Amygdala (tissue), 56 donors: ENCODE results near the gene CYYR1.

ENCODE experiments used
- DNase-seq, 56 donors: peaks; one replicate each; lab custom pipeline; 2025; lab: John Stamatoyannopoulos, UW

The CYYR1 gene

DNA sequence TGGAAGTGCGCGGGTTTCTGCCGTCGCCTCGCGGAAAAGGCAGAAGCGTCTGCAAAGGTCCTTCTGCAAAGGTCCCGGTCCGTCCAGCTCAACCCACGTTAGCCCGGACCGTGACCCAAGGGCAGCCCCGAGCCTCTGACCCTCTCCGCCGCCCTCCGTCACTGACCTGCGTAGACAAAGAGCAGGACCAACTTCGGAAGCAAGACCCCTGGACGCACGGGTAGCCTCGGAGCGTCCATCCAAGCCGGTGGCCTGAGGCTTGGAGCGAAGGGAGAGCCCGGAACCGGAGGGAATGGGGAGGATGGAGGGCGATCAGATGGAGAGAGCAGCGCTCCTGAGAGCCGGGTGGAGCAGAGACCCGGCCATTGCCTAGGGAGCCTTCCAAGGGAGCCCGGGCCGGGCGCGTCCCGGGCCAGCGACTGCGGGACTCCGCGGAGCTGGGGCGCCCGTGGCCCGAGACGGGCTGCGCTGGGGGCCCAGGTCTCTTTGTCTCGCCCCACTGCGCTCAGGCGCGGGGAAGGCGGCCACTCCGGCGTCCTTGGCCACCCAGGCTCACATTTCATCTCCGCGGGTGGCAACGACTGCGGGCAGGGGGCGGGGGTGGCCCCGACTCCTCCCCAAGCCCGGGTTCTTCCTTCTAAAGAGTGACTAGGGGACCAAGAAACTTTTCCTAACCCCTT is at the start of gene CYYR1:
Gene CYYR1 (minus strand): TSS at position 585 of the 680 bp plus-strand sequence. CDS start 346 bp downstream, at position 239.
- DNase-seq = no peak

DNA sequence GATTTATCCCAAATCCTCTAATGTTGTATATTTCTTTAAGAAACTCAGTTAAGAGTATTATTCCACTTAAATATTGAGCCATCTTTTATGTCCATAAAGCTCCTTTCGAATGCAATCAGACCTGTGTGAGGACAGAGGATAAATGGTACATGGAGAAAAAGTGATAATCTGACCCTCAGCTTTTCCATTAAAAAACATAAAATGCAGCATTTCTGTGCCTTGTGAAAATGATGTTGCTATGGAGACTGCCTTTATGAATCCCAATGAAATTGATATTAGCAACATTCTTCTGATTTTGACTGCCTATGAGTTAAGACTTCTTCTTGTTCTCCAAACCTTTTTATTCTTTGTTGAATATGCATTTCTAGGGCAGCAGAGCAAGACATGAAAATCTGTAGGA is 44.1 kb upstream of the CYYR1 start:
- no peak for DNase-seq

DNA sequence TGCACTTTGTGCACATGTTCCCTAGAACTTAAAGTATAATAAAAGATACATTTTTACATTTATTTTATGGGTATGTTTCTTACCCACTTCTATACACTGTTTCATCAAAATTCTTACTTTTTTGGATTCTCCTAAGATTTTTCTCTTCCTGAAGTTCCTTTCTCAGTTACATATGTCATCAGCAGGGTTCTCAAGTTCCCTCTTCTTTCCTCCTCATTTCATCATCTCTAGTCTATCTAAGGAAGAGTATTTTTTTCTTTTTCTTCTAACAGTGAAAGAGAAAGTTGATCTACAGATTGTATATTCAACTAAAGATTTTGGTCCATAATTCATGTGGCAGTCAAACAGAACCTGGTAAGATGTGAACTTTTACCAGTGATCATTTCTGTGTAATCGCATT is 41.2 kb upstream of the CYYR1 start:
- no peak for DNase-seq

DNA sequence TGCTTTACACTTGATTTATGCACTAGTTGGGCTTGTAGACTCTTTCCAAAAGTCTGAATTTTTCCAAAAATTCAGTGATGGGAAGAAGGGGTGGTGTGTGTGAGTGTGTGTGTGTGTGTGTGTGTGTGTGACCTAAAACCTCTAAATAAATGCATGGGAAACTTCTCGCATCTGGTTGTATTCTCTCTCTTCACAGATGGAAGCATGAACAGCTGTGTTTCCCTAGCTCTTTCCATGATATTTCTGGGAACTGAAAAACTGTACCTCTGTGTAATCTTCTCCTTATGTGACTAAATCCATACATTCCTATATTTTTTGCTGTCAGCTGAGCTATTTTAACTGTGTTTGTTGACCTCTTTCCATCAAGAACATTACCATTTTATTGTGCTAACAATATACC is 26.2 kb upstream of the CYYR1 start:
- no peak for DNase-seq

DNA sequence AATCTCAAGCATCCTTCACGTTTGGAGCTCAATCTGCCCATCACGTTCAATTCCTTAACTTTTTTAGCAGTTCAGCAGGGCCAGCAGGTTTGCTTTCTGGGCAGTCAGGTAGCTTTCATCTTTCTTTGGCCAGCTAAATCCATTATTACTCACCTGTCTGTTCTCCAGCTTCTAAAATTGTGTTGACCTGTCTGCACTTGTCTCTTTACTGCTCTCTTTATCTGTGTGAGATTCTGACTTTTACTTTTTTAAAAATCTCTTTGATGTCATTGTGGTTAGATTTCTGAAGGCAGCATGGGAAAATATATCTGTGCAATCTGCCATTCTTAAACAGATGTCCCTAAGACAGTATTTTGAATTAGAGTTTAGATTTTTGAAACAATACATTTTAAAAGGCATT is 24.9 kb upstream of the CYYR1 start:
- DNase-seq = no peak

DNA sequence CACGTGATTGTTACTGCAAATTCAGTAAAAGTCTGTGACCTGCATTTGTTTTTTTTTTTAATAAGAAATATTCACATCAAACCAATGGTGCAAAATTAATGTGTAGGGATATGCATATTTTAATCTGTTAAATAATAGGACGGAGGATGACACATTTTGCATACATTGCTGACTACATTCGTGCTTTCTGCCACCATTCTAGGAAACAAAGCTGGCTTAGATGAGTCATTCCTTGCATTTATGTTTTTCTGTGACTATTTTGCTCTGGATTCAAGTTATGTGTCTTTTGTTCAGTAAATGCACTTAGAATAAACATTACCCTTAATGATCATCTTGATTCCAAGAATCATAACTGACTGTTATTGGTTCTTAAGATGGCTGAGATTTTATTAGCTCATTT is 23.9 kb upstream of the CYYR1 start:
- no peak for DNase-seq

DNA sequence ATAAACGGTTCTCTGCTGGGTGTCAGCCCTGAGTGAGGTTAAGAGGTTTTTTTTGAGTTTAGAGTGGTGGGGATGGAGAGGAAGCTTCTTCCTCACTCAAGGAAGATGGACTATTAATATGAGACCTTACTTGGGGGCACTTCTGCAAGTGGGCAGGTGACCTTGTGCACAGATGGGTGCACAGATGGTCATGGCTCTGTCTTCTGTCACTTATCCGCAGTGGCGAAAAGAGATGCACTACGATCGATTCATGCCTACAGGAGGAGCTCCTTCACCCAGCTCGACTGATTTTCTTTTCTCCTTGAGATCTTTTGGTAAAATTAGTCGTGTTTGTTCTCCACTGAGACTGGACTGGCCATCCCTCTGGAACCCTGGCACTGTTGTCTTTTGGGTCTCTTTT is 22.9 kb upstream of the CYYR1 start:
- DNase-seq = no peak

DNA sequence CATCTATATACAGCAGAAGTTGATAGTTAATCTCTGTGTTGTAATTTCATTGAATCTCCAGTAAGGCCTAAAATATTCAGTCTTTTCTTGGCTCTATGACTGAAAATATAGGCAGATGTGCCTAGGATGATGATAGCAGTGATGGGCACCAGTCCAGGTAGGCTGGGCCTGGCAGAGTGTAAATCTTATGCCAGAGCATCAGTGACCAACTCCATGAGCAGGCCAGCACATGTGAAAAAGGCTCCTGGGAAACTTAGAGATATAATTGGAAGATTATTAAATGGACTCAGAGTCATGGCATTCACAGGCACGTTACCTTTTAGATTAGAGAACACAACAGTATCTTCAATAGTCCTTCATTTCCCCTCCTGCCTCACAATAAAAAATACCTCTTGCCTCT is 20.7 kb upstream of the CYYR1 start:
- DNase-seq = no peak

DNA sequence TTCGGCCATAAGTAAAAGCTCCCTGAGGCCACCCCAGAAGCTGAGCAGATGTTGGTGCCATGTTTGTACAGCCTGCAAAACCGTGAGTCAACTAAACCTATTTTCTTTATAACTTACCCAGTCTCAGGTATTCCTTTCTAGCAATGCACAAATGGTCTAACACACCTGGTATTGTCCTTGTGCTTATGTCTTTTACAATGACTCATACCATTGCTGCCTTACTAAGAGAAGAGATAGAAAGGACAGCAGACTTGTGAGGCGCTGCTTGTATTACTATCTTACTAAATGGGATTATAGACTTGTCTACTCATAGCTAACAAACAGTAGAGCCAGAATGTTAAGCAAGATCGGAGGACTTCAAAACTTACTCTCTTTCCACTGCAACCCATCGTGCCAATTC is 18.5 kb upstream of the CYYR1 start:
- no peak for DNase-seq

DNA sequence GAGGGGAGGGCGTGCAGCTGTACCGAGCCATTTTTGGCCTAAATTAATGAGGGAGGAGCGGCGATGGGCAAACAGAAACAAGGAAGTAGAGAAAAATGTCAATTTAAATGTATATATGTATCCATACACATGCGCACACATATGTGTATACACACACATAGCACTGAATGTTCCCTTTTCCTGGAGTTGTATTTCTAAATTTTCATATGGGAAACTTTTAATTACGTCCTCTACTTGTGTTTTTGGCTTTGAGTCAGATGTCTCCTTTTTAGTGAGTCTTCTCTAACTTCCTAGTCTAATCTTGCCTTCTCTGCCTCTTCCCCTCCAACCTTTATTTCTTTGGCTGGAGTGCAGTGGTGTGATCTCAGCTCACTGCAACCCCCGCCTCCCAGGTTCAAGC is 15.4 kb upstream of the CYYR1 start:
- no peak for DNase-seq

DNA sequence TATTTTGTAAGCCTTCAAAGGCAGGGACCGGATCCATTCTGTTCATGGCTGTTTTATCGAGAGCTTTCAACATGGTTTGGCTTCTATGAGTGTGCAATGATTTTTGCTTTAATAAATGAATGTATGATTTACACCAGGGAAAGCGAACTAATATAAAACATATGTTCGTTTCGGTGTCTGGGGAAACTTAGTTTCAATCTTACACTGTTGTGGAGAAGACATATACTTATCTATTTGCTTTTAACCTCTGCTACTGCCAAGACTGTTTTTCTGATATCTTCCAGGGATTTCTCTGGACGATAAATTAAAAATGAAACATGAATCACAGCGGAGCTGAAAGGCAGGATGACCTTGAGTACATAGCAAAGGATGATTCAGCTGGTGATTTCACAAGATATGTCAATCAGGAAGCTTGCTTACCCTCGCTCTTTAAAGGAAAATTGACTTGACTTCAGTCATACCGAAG is 14.7 kb upstream of the CYYR1 start:
- no peak for DNase-seq

DNA sequence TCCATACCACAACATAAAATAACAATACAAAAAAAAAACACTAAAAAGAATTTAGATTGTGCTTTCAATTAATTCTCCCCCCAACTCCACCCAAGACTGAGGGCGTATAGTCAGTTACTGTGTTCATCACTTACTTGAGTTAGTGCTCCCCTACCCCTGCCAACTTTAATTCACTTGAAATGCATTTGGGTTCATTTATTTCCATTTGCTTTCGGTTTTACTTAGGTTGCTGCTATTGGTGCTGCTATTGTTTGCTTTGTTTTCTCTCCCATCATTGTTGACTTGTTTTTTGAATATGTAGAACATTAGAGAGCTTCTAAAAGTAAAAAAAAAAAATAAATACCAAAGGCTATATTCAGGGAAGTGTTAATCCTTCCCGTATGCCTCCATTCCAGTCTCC is 10.7 kb upstream of the CYYR1 start:
- no peak for DNase-seq

DNA sequence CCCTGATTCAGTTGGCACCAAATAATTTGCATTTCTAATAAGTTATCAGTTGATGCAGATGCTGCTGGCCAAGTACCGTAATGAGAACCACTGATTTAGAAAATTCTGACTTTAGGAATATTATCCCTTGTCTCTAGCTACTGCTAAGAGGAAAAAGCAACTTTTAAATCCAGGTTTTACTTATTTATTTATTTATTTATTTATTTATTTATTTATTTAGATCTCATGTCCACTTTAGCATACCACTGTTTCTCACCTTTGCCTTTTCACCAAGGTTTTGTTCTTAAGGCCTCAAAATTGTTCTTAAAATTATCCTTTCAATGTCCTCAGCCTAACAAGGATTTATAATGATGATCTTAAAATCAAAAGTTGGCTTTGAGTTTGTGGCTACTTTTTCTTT is 8.7 kb upstream of the CYYR1 start:
- no peak for DNase-seq

DNA sequence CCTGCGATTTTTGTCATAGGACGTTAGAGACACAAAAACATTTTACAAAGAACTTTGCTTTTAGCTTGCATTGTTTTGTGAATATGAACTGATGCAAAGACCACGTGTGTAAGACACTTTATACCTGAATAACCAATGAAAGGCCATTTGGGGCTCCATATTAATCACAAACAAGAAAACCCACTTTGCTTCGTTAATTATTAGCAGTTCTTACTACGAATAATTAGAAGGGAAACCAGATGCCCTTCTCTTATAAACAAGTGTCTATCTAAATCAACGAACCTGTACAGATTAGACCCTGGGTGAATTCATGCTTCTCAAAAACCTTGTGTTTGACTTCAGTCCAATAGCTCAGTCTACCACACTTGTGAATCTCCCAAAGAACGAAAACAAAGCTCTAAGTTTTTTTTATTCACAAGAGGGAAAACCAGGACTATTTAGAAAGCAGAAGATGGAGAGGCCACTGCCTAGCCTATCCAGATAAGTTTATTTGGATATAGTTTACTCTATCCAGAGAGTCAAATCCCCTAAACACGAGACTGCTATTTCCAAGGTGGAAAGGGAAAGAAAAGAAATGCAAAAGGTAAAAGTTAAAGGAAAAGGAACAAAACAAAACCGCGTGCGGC is 897 bp downstream of the CYYR1 start:
- DNase-seq = no peak

DNA sequence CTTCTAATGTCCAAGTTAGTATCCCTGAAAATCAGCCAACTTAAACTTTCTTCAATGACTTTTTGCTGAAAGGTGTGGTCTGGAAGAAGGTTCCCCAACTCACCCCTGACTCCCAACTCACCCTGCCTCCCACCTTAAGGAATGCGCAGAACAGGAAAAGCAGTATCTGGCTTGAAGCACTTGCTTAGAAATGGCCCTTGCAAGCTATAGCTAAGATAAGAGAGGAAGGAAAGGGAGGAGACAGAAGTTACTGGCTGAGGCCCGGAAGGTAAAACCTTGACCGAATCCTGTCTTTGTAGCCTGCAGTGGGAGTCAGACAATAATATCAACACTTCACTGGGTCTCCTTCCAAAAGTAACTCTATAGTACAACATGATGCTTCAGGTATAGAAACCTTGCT is 2.9 kb downstream of the CYYR1 start:
- DNase-seq = no peak

DNA sequence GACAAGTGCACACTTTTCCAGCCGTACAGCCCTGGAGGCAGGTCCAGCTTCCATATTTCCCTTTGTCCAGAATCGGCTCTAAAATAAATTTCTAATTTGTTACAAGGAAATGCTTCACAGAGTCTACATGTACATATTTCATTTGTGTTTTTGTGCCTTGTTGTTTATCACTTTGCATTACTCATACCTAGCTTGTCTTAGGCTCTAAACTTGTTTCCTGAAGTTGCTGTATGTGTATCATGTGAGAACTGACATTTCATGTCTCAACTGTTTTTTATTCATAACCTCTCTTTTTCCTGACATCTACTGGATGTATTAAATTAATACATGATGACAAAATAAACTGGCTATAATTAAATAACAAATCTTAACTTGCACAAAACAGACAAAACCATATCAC is 7.5 kb downstream of the CYYR1 start:
- DNase-seq = no peak

DNA sequence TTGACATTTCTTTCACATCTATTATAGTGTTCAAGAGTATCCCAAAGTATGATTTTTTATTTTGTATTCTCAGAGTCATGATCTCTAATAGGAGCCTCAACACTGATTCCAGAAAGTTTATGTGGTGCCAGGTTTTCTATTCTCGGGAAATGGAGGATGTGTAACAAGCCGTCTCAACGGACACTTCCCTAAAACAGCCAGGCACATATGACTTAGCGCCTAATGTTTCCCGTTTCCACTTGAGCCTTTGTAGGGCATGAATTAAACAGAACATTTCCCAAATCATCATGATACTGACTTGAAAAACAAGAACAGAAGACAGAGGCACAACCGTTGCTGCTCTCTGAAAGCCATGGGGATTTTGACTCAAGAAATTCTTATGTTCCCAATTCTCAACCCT is 8.0 kb downstream of the CYYR1 start:
- no peak for DNase-seq

DNA sequence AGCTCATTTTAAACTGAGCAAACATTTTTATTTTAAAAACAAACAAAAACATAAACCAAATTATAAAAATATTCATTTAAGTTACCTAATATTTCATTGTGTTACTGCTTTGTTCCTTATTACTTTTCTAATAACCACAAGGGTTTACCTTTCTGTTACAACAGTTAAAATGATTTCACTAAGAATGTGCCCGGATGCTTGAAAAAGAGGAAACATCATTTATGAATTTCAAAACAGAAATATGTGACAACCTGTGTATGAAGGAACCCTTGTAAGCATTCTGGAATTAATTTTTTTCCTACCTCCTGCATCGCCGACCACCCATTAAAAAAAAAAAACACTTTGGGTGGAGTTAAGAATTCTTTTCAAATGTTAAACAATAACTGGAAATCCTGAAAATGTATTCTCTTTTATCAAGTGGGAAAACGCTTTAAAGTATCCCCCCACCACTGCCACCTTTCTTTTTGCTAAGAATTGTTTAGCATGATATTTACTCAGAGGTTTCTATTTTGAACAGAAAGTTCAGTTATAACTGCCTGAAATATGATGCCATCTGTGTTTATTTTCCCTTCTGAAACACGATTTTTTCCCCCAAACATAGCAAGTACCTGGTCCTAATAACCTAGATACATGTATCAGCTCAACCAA is 9.1 kb downstream of the CYYR1 start:
- DNase-seq = no peak

DNA sequence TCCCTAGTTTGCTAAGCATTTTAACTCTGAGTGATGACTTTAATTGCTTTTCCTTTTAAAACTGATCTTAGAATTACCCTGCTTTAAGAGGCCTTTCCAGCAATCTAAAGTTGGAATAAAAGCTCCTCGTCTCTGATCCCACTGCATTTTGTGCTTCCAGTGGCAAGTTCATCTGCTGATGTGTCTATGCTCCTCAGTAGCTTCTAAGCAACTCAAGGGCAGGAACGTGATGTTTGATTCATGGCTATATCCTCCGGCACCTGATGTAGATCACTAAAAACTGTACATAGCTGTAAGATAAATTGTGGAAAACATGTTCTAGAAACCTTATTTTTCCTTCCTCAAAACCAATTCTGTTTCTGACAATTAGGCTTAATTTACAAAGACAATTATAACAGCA is 12.5 kb downstream of the CYYR1 start:
- no peak for DNase-seq

DNA sequence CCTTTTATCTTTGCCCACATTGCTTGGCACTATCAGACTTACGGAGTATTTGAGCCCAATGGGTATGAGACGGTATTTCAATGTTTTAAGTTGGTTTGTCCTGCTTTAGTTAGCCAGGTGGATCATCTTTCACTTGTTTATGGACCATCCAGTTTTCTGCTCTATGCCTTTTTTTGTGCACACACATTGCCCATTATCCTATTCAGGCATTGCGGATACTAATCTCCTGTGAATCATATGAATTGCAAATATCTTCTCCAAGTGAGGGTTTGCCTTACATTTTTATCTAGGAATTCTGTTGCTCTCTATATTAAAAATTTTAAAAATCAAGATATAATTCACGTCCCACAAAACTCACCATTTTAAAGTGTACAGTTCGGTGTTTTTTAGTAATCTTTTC is 14.0 kb downstream of the CYYR1 start:
- DNase-seq = no peak

DNA sequence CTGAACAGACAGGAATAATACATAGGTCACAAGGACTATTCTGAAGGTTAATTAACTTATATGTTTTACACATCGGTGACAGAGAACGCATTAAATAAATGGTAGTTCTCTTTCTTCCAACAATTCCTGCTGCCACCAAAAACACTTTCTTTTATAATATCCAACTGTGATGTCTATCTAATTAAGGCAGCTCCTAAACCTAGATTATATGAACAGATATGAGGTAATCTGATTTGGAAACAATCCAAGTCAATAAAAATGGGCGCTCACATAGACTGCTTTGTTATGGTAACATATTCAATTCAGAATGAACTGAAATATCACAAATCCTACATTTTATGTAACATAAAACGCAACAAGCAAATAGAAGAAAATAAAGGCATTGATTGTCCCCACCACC is 16.0 kb downstream of the CYYR1 start:
- DNase-seq = no peak

DNA sequence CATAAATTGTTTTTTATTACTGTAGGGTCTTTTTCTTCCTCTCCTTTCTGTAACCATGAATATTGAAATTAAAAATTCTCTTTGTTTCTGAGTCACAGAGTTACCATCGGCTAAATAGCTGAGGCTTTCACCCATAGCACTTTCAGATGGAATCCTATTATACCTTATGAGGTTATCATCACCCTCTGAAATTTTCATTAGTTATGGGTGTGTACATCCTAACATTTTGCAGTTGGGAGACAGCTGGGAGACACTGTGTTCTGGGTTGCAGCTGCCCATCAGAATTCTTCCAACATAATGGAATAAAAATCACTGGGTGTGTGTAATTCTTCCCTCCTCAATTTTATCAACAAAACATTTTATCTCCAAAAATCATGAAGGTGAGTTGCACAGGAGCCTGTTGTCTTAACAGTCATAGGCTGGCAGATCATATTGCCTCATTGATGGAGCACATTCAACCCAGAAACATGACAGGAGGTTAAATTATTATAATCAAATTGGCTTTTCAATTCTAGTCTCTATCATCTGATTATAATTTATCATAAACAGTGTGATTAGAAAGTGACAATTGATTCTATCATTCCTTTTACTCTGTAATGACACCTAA is 17.4 kb downstream of the CYYR1 start:
- no peak for DNase-seq
